HUDEP-2 (cell line): ENCODE measurements around the gene DYSF.
"Not testable (repeated sequence)": the region's sequence is repeated elsewhere in the genome, so short reads cannot be mapped to it uniquely, and the experiment has no call there.

Experiments used
- DNase-seq, 76 experiments: peaks; one replicate each; lab custom pipeline; 2025; ENCODE audit not compliant: unreplicated experiment in 76 of 76; lab: John Stamatoyannopoulos, UW

Gene DYSF

DNA sequence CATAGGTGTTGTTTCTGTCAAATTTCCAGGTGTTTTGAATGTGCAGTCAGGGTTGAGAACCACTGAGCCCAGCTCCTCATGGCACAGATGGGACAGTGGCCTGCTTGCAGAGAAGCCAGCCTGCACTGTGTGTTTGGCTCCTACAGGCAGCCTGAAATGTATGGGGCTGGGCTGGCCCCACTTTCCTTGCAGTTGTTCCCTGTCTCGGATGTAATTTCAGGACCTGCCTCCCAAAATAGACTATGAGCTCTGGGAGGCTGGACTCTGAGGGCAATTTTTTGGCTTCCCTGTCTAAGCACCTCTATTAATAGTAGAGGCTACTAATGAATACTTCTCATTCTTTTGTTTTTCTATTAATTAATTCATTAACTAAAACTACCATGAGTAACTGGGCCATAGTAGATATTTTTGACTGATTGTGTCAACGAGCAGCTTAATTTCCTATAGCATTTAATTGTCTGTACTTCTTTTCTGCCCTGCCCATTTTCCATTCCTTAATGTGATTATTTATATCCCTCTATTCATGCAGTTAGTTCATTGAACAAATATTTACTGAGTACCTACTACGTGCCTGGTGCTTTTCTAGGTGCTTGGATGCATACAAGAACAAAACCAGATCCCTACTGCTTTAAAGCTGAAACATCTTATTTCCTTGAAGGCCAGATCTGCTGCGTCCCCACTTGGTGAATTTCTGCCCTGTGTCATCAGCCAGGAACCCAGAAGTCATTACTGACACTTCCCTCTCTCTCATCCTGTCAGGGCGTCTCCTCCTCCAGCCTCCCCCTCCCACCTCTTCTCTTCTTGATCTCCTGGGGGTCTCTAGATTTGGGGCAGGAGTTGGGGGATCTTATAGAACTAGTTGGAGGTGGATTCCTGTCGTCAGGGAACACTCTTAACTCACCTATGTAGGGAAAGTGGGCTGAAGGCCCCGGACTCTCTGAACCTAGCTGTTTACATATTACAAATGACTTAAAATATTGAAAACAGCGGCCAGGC is 16.3 kb downstream of the DYSF start:
- no peak for DNase-seq

DNA sequence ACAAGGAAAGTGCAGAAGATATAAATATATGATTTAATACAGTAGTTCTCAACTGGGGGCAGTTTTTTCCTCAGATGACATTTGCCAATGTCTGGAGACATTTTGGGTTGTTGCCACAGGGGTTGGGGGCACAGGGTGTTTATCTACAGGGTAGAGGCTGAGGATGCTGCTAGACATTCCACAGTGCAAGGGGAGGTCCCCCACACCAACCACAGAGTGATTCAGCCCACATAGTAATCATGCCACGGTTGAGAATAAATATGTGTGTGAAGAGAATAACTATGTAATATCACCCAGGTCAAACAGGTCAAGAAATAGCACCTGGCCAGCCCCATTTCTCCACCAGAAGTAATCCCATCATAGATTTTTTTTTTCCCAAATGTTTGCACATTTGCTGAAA is 17.9 kb downstream of the DYSF start:
- no peak for DNase-seq

DNA sequence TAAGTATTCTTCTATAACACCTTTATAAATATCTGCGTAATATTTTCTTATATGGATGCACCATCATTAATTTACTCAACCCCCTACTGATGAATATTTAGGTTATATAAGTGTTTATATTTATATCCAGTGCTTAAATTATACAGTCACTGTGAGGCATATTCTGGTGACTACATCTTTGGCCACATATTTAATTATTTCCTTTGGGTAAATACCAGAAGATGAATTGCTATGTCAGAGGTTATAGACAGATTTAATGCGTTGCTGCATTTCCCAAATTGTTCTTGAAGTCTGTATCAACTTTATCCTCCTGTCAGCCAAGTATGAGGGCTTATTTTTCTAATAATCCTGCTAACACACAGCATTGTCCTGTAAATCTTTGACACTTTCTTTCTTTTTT is 18.7 kb downstream of the DYSF start:
- DNase-seq, result no peak

DNA sequence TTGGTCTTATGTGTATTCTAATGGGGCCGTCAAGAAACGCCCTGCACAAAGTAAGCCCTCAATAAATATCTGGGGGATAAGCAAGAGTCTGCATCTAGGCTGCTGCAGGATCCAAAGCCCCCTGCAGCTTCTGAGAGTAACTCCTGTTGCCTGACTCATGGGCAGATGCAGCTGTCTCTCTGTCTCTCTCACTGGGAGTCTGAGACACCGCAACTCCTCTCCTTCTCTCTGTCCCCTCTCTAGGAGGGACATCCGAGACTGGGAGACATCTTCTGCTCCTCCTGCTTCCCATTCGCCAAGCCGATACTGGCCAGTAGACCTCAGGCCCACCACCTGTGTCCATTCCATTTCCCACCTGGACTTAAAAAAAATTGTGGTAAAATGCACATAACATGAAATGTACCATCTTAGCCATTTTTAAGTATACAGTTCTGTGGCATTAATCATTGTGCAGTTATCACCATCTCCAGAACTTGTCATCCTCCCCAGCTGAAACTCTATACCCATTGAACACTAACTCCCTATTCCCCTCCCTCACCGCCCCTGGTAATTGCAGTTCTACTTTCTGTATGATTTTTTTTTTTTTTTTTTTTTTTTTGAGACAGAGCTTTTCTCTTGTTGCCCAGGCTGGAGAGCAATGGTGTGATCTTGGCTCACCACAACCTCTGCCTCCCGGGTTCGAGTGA is 20.1 kb downstream of the DYSF start:
- DNase-seq, result no peak

DNA sequence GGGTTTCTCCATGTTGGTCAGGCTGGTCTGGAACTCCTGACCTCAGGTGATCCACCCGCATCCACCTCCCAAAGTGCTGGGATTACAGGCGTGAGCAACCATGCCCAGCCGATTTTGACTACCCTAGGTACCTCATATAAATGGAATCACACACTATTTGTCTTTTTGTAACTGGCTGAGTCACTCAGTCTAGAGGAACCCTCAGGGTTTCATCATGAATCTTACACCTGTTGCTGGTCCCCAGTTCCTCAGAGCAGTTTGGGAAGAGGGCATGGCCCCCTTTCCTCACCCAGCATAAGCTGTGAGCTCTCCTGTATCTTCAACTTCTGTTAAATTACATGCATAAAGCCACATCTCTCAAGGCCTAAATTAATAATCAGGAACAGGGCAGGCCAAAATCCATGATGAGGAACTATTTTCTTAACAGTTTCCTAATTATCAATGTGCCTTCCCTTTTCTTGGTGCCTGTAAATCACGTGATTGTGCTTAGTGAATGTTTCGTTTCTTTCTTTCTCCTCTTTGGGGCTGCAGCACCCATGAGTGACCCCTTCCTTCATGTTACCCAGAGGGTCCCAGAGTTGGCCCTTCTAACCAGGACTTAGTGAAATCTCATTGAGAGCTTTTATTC is 20.9 kb downstream of the DYSF start:
- no peak for DNase-seq

DNA sequence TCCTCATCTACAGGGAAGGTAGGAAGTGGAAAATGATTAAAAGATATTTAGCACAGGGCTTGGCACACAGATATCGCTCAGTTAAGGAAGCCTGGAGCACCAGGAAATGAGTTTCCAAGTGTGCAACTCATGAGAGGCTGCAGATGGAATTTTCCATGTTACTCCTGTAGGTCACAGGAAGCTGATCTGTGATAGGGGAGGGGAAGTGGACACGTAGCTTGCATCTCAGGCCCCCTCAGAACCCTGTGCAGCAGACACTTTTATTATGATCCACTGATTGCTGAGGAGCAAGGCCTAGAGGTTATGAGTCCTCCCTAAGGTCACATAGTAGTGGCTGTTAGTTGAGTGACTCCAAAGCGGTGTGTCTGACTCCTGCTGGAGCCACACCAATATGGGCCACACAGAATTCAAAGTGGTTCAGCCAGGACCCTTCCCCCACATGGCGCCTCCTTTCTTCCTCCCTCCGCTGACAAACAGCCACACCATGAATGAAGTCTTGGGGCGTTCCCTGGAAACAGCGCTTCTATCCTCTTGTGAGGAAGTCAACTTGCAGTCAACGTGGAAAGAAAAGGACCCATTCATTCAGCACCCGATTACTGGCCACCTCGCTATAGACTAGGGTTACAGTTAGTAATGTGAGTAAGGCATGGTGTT is 21.5 kb downstream of the DYSF start:
- no peak for DNase-seq

DNA sequence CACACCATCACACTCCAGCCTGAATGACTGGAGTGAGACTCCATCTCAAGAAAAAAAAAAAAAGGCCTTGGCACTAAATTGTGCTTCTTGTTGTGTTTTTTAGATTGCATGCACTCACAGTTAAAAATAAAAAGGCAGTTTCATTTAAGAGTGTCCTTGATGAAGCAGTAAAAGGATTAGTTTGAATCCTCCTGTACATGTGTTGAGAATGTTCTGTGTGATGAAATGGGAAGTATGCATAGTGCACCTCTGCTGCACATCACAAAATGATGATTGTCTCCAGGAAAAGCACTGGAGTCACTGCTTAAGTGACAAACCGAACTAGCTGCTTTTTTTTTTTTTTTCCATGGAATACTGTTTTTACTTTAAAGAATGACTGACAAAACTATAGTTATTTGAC is 23.1 kb downstream of the DYSF start:
- no peak for DNase-seq

DNA sequence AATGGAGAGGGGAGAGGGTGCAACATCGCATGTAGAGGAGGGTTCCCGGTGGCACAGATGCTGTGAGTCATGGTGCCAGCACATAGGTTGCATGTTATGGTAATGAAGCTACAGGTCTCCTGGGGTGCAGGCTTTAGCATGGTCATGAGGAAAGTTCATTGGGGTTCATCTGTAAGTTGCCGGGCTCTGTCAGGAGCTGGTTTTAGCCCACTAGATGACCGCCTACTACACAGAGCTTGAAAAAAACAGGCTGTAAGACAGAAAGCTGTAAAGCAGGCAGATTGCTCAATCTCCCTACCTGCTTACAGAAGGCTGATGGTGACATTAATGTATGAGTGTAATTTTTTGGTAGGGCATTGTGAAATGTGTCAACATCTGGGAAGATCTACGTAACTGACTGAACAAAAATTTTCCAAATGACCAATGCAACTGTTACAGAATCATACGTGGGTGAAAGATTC is 23.9 kb downstream of the DYSF start:
- no peak for DNase-seq

DNA sequence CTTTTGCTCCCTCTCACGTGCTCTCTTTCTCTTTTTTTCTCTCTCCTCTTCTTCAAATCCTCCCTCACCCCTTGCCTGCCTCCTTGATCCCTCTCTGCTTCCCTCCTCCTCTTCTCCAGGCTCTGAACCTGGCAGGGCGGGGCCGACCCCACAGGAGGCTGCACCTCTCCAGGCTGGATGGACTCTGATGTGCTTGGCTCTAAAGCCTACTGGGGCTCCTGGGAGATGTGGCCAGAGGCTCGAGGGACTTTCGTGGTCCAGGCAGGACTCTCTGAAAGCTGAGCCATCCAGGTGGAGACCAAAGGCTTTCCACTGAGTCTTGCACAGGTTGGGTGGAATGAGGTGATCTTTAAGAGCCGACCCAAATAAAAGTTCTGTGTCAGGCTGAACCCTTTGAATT is 25.4 kb downstream of the DYSF start:
- no peak for DNase-seq

DNA sequence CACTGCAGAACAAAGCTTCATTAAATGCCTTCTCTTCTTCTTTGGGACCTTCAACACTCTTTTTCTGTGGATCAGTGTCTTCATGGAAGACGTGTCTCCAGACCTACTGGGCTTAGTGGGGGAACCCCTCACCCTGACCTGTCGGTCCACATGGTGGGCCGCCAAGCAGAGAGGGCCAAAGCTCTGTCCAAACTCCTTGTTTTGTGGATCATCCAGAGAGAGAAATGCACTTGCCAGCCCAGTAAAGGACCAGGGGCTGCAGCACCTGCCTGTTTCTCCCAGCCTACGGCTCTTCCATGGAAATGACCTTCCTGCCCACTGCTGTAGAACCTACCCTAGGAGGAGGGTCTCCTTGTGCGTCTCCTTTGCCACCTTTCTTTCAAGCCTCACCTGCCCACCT is 25.9 kb downstream of the DYSF start:
- no peak for DNase-seq

DNA sequence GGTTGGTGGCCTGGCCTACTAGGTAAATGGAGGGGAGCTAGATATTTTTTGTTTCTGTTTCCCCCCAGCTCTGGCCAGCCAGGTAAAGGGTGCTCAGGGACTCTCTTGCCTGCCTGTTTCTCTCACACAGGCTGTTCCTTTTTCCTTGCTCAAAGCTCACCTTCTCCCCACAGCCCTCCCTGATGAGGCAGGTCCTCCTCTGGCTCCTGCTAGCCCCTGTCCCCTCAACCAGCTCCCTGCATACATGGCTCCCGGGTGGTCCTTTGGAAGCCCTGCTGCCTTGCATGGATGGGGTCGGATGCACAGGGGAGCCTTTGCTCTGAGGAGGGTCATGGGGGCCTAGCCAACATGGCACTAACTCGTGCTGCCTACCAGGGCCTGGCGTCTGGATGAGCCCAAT is 27.8 kb downstream of the DYSF start:
- no peak for DNase-seq

DNA sequence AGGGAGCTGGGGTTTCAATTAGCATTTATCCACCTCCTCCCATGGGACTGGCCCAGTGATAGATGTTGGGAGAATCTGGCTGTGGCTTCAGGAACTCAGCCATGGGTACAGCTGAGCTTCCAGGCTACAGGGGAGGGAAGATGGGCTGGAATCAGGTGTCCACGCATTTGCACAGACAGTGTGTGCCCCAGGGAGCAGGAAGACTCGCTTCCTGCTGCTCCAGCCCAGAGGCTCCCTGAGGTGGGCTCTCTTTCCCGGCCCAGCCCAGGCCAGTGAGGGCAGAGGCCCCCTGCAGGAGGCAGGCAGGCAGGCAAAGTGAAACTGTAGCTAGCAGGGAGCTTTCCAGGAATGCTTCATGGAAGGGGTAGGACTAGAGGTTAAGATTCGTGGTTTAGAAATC is 28.7 kb downstream of the DYSF start:
- no peak for DNase-seq

DNA sequence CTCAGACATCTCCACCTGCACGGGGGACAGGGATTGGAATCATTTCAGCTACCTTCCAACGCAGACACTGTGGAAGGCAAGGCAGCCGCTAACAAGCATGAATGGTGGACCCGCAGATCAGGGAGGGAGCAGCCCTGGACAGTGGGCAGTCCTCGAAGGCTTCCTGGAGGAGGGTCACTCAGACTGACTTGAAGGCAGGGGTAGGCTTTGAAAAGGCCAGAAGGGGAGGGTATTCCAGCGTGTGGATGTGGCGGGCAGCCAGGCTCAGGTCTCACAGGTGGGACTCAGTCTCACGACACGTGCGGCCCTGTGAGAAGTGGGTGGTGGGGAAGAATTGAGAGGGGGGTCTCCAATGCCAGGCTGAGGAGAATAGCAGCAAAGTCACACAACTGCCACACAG is 29.9 kb downstream of the DYSF start:
- no peak for DNase-seq

DNA sequence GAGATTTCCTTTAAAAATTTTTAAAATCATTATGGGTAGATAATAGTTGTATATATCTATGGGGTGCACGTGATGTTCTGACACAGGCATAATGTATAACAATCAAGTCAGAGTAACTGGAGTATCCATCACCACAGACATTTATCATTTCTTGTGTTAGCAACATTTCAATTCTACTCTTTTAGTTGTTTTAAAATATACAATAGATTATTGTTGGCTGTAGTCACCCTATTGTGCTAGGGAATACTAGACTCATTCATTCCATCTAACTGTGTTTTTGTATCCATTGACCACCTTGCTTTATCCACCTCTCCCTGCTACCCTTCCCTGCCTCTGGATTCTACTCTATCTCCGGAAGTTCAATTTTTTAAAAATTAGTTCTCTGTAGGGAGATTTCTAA is 31.0 kb downstream of the DYSF start:
- no peak for DNase-seq

DNA sequence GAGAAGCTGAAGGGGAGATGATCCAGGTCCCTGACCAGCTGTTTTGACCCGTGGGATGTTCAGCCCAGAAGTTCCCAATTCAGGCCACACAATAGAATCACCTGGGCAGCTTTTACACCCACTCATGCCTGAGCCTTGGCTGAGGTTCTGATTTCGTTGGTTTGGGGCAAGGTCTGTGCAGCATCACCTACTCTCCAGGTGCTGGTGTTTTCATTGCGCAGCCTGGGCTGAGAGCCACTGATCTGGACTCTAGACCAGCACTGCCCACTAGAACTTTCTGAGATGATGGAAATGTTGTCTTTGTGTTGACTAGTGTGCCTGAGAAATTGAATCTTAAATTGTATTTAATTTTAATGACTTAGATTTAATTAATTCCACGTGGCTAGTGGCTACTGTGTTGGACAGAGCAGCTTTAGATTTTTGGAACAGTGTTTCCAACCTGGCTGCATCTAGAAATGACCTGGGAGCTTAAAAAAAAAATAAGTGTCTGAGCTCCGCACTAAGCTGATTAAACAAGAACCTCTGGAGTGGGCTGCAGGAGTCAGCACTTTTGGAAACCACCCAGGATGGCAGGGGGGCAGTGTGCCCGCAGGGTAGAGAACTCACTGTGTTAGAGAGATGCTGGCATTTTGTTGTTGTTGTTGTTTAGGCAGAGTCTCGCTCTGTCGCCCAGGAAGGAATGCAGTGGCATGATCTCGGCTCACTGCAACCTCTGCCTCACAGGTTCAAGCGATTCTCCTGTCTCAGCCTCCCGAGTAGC is 33.7 kb downstream of the DYSF start:
- no peak for DNase-seq

DNA sequence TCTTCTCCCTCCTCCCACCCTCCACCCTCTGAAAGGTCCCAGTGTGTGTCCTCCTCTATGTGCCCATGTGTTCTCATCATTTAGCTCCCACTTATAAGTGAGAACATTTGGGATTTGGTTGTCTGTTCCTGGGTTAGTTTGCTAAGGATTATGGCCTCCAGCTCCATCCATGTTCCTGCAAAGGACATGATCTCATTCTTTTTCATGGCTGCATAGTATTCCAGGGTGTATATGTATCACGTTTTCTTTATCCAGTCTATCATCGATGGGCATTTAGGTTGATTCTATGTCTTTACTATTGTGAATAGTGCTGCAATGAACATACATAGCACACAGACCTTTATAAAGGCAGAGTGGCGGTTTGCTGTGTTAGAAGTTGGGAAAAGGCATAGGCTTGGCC is 38.2 kb downstream of the DYSF start:
- DNase-seq, result not testable (repeated sequence)

DNA sequence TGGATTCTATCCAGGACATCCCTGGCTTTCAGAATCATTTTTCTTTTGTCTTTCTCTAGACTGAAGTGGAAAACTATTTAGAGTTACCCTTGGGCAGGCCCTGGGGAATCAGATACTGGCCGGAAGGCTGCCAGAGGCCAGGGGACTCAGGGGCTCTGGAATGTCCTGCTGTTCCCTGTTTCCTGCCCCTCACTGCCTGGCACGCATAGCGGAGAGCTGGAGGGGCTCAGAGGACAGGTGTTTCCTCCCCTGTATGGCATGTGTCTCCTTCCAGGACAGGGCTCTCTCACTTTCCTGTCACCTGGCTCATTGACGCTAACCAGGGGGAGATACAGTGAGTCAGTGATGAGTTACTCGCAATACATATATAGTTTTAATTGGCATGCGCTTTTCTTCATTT is 38.8 kb downstream of the DYSF start:
- DNase-seq, result no peak

DNA sequence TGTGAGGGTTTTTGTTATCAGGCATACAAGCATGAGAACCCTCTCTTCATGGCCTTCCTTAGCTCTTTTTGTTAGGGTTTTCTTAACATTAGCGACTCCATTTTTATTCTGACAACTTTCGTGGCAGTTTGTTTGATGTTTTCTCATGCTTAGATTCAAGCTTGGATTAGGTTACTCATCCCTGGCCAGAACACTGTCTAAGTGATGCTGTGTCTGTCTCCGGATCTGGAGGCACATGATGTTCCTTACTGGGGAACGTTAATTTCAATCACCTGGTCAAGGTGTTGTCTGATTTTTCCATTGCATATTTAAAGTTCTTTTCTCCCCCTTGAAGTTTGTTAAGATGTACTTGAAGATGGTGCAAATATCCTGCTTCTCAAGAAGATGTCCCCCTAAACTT is 40.7 kb downstream of the DYSF start:
- no peak for DNase-seq

DNA sequence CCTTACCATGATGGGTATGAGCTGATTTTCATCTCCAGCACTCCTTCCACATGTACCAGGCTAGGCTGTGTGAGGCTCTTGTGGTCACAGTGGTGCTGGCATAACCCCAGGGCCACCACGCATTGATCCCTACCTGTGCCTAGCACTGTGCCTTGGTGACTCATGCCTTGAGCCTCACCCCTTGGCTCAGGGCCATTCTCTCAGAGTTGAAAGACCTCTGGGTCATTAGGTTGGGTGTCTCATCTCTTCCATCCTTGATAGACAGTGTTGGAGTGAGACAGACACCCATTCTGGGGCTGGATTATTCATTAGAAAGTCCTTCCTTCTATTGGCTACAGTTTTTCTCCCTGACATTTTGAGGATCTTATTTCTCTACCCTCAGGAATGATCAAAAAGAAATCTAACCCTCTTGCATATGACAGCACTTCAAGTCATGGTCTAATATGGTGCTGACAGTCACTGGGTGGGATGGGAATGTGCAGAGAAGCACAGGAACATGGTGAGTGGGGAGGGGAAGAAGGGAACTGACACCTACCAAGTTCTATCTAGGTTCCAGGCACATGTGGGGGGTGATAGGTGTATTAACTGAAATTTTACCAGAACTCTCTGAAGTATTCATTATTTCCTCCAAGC is 41.3 kb downstream of the DYSF start:
- DNase-seq, result peak in 10 of 76 experiments; percentile 2 to 25 (median 8)
